ENCODE results near the gene GNAT3. TPM values are rescaled to one million over a fixed set of nuclear protein-coding genes. Genes with fewer than 3 reads are reported as not detected.

The GNAT3 gene
- total and polyA plus RNA-seq, 2 experiments from 2014 or later: not detected

DNA sequence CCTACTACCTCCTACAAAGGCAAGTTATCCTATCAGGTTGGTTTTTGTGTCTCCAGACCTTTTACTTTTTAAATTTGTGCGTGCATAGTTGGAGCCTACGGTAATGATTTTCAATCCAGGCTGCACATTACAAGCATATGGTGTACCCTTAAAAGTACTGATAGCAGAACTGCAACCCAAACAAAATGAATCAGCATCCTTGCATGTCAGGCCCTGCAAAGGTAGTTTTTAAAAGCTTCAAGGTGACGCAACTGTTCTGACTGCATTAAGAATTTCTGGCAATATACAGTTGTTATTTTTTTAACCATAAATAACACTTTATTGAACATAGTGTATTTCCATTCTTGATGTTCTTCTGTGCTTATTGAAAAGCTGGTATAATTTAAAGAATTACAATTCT, 28.9 kb downstream of the GNAT3 start:
- Histone ChIP-seq H3K9me3 (ENCODE audit: low read depth) (no peaks in the 10 kb centered on the region), H3K9me2 (replicated peaks; ENCODE audit: insufficient read depth) (no peaks in the 10 kb centered on the region), H3K79me2 (no peaks in the 10 kb centered on the region), H3K27me3 (no peaks in the 10 kb centered on the region), H3K4me3 (no peak overlapping the region), H4K20me1 (ENCODE audit: insufficient read depth, poor library complexity, severe bottlenecking) (no peaks in the 10 kb centered on the region), H3K36me3 (replicated peaks; ENCODE audit: insufficient read depth, low read depth) (no peaks in the 10 kb centered on the region), H3K27ac (no peak overlapping the region), H3K4me2 (no peak overlapping the region), H3K4me1 (ENCODE audit: insufficient read depth) (peaks cover 5% of the 10 kb centered on the region), H2AFZ (no peak overlapping the region)
- DNase-seq (ENCODE audit: low spot score): no peak
- TF ChIP-seq EZH2phosphoT487 (IDR thresholded peaks at IDR 0.05; ENCODE audit: low read depth, severe bottlenecking, unreplicated experiment): no peak
- WGBS (ENCODE audit: low lambda C conversion rate, missing lambda C conversion rate): 100% methylated on average over 3 of the region's 3 CpGs

DNA sequence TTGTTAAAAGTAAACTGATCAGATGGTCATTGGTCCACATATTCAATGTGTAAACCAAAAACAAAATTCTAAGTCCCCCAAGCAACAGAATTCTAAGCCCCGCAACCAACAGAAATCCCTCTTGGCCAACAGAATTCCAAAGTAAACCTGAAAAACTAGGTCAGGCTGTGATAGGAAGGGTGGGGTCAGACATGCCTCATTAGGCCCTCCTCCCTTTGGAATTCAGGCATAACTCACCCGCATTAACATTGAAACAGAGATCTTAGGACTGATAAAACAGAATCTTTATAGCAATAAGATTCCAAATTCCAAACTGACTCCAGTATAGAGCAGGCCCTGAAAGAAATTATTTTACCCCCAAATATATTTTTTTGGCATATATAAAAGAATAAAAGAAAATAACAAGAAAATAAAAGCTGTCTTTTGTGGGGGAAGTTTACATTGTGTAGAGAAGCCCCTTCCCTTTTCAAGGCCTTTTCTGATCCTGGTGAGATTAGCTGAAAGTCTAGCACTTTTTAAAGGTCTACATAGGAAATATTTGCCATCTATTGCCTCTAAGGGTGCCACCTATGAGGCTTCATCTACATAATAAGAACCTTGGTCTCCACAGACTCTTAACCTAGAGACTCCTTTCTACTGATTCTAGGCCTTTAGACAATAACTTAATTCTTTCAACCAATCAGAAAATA, 30.5 kb downstream of the GNAT3 start:
- no peak overlapping the region for H3K4me2 ChIP-seq
- H3K79me2 ChIP-seq: no peaks in the 10 kb centered on the region
- peak overlapping the region; percentile 37 for H3K27ac ChIP-seq
- no peak for DNase-seq (ENCODE audit: low spot score)
- no peaks in the 10 kb centered on the region for H3K36me3 ChIP-seq (replicated peaks; ENCODE audit: insufficient read depth, low read depth)
- no peaks in the 10 kb centered on the region for H3K9me3 ChIP-seq (ENCODE audit: low read depth)
- no peak overlapping the region for H3K4me3 ChIP-seq
- peaks cover 5% of the 10 kb centered on the region for H3K4me1 ChIP-seq (ENCODE audit: insufficient read depth)
- H3K27me3 ChIP-seq: no peaks in the 10 kb centered on the region
- peak overlapping the region; percentile 0 for H2AFZ ChIP-seq
- no peak for TF ChIP-seq EZH2 (IDR thresholded peaks at IDR 0.05; ENCODE audit: borderline replicate concordance)
- TF ChIP-seq, protein P1, sequence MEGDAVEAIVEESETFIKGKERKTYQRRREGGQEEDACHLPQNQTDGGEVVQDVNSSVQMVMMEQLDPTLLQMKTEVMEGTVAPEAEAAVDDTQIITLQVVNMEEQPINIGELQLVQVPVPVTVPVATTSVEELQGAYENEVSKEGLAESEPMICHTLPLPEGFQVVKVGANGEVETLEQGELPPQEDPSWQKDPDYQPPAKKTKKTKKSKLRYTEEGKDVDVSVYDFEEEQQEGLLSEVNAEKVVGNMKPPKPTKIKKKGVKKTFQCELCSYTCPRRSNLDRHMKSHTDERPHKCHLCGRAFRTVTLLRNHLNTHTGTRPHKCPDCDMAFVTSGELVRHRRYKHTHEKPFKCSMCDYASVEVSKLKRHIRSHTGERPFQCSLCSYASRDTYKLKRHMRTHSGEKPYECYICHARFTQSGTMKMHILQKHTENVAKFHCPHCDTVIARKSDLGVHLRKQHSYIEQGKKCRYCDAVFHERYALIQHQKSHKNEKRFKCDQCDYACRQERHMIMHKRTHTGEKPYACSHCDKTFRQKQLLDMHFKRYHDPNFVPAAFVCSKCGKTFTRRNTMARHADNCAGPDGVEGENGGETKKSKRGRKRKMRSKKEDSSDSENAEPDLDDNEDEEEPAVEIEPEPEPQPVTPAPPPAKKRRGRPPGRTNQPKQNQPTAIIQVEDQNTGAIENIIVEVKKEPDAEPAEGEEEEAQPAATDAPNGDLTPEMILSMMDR (IDR thresholded peaks at IDR 0.05; ENCODE audit: poor library complexity): no peak
- WGBS (ENCODE audit: low lambda C conversion rate, missing lambda C conversion rate): 46% methylated on average over 2 of the region's 2 CpGs
- no peaks in the 10 kb centered on the region for H4K20me1 ChIP-seq (ENCODE audit: insufficient read depth, poor library complexity, severe bottlenecking)
- no peaks in the 10 kb centered on the region for H3K9me2 ChIP-seq (replicated peaks; ENCODE audit: insufficient read depth)

DNA sequence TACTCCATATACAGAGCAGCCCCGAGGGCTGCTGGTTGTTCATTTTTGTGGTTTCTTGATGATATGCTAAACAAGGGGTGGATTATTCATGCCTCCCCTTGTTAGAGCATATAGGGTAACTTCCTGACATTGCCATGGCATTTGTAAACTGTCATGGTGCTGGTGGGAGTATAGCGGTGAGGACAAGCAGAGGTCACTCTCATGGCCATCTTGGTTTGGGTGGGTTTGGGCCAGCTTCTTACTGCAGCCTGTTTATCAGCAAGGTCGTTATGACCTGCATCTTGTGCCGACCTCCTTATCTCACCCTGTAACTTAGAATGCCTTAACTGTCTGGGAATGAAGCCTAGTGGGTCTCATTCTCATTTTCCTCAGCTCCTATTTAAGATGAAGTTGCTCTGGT, 31.3 kb downstream of the GNAT3 start:
- Histone ChIP-seq H4K20me1 (ENCODE audit: insufficient read depth, poor library complexity, severe bottlenecking) (no peaks in the 10 kb centered on the region), H3K4me3 (no peak overlapping the region), H3K36me3 (replicated peaks; ENCODE audit: insufficient read depth, low read depth) (no peaks in the 10 kb centered on the region), H3K79me2 (no peaks in the 10 kb centered on the region), H3K27me3 (no peaks in the 10 kb centered on the region), H3K9me3 (ENCODE audit: low read depth) (no peaks in the 10 kb centered on the region), H2AFZ (peak overlapping the region; percentile 0), H3K9me2 (replicated peaks; ENCODE audit: insufficient read depth) (no peaks in the 10 kb centered on the region), H3K4me2 (no peak overlapping the region), H3K27ac (peak overlapping the region; percentile 37), H3K4me1 (ENCODE audit: insufficient read depth) (peaks cover 5% of the 10 kb centered on the region)
- DNase-seq (ENCODE audit: low spot score): no peak
- WGBS (ENCODE audit: low lambda C conversion rate, missing lambda C conversion rate): 59% methylated on average over 4 of the region's 4 CpGs
- TF ChIP-seq, protein P1 (IDR thresholded peaks at IDR 0.05; ENCODE audit: poor library complexity): no peak
- no peak for TF ChIP-seq EZH2 (IDR thresholded peaks at IDR 0.05; ENCODE audit: borderline replicate concordance)
- TF ChIP-seq EZH2phosphoT487 (IDR thresholded peaks at IDR 0.05; ENCODE audit: low read depth, severe bottlenecking, unreplicated experiment): no peak

DNA sequence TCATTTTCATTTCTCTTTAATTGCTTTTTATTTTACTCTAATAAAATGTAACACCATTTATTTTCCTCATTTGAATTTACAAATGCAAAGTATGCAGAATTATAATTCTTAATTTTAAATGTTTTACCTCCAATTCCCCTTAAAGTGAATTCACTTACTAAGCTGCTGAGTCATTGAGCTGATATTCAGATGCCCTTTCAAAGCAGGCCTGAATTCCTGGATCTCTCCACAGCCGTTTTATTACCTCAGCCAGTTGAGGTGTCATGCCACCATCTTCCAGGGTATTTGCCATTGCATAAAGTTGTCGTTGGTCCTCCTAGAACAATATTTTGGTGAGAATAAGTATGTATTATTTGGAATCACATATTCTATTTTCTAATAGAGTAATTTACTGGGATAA, 33.2 kb downstream of the GNAT3 start:
- no peak overlapping the region for H2AFZ ChIP-seq
- no peaks in the 10 kb centered on the region for H3K9me2 ChIP-seq (replicated peaks; ENCODE audit: insufficient read depth)
- no peak for TF ChIP-seq EZH2phosphoT487 (IDR thresholded peaks at IDR 0.05; ENCODE audit: low read depth, severe bottlenecking, unreplicated experiment)
- TF ChIP-seq, protein P1 (IDR thresholded peaks at IDR 0.05; ENCODE audit: poor library complexity): no peak
- TF ChIP-seq EZH2 (IDR thresholded peaks at IDR 0.05; ENCODE audit: borderline replicate concordance): no peak
- H3K27me3 ChIP-seq: no peaks in the 10 kb centered on the region
- H4K20me1 ChIP-seq (ENCODE audit: insufficient read depth, poor library complexity, severe bottlenecking): no peaks in the 10 kb centered on the region
- H3K4me3 ChIP-seq: no peak overlapping the region
- no peak overlapping the region for H3K27ac ChIP-seq
- H3K4me1 ChIP-seq (ENCODE audit: insufficient read depth): peaks cover 5% of the 10 kb centered on the region
- H3K79me2 ChIP-seq: no peaks in the 10 kb centered on the region
- DNase-seq (ENCODE audit: low spot score): no peak
- 60% methylated on average over 2 of the region's 2 CpGs for WGBS (ENCODE audit: low lambda C conversion rate, missing lambda C conversion rate)
- no peaks in the 10 kb centered on the region for H3K36me3 ChIP-seq (replicated peaks; ENCODE audit: insufficient read depth, low read depth)
- H3K4me2 ChIP-seq: no peak overlapping the region
- no peaks in the 10 kb centered on the region for H3K9me3 ChIP-seq (ENCODE audit: low read depth)
